Ovary (tissue), 9 donors: ENCODE measurements around the gene PDXP. TPM values are rescaled to one million over a fixed set of nuclear protein-coding genes. Genes with fewer than 3 reads are reported as not detected.

Experiments used
- DNase-seq, 5 donors: peaks; one replicate each; pipeline ENCODE4 v3.0.0-alpha.2; 2019 to 2020
- H3K27ac ChIP-seq, 2 donors: fragments of 200-600 bp; one replicate each; pipeline versions ENCODE4 v1.5.1 to v1.8.0; 2019 to 2022
- H3K27me3 ChIP-seq: fragments of 200-600 bp; one replicate; pipeline ENCODE4 v1.8.0; 2022
- H3K36me3 ChIP-seq: fragments of 200-600 bp; sonication (generic); one replicate; pipeline ENCODE4 v1.5.1; 2019
- H3K4me1 ChIP-seq: one replicate; pipeline ENCODE4 v1.8.1; 2013; ENCODE audit warnings: mild to moderate bottlenecking, moderate library complexity; ENCODE audit not compliant: insufficient read depth
- H3K4me3 ChIP-seq: fragments of 200-600 bp; sonication (generic); one replicate; pipeline ENCODE4 v1.5.1; 2017
- H3K9me3 ChIP-seq, 2 donors: fragments of 200-600 bp in 1 of 2; sonication (generic) in 1 of 2; one replicate each; pipeline versions ENCODE4 v1.5.1 to v1.8.1; 2013 to 2019; ENCODE audit warnings: mild to moderate bottlenecking in 1 of 2, moderate library complexity in 1 of 2
- EP300 ChIP-seq: sonication (generic); formaldehyde crosslinking; IDR thresholded peaks from one replicate; pipeline ENCODE4 v1.6.1; 2017; ENCODE audit warnings: antibody characterized with exemption
- POLR2A ChIP-seq: fragments of 450-650 bp; IDR thresholded peaks from one replicate; pipeline ENCODE4 v1.6.1; 2017; ENCODE audit warnings: antibody characterized with exemption, mild to moderate bottlenecking, moderate library complexity
- WGBS, 3 donors: extraction: QIAGEN DNeasy Blood & Tissue Kit in 1 of 3; methylation state at CpG; one replicate each; pipeline versions ENCODE4 v1.1.5 to v1.1.7; 2013 to 2017; 5-methylcytosine and 5-hydroxymethylcytosine counted together
- intact Hi-C, 4 donors: fragments of 100-400 bp; cut with DNase I; formaldehyde crosslinking; loops; one replicate each; pipeline versions ENCODE4 v1.11.0 to v1.15.1; 2022 to 2023
- polyA plus RNA-seq, 2 donors: library from polyadenylated mRNA; stranded (reverse); fragments of 200-250 nt in 1 of 2; fragments of 350-450 nt in 1 of 2; fragmentation: Illumina TruSeq in 1 of 2; extraction: RNeasy Lipid Tissue Mini Kit (QIAGEN cat#74804) in 1 of 2; gene quantifications; one replicate each; pipeline ENCODE4 v1.2.3, GENCODE V29; 2013 to 2014
- total RNA-seq, 7 donors: library from RNA; depleted of rRNA in 2 of 7; stranded (reverse); fragments of >200 nt in 2 of 7; fragmentation: NEBNext Ultra II Directional in 3 of 7; extraction: Animal tissue kit (Norgen Biotek cat#: 25700) in 3 of 7; gene quantifications; one replicate each; pipeline versions ENCODE4 v1.1.0 to v1.2.4, GENCODE V29; 2016 to 2023
- TF ChIP-seq, protein P1 (sequence below), 3 donors: fragments of 450-650 bp in 2 of 3; fragments of 200-600 bp in 1 of 3; IDR thresholded peaks; one replicate each; pipeline versions ENCODE4 v1.5.1 to v1.8.0; 2016 to 2022; ENCODE audit warnings: antibody characterized with exemption in 3 of 3, mild to moderate bottlenecking in 1 of 3
- donor health status: DM: no; HTN: no; CAD: no; lungs with moderate emphysema.
- donor health status: DM: no; HTN: no; CAD: no.
- donor health status: Bipolar disorder and iron deficiency.
- donor health status: DM: yes; HTN: yes; CAD: no.
- donor health status: DM: no; HTN: no; CAD: no.
- donor health status: DM: yes; HTN: yes; CAD: no.

The PDXP gene
- total and polyA plus RNA-seq, 9 donors = 8.1 to 15.9 (median 12.7) TPM

DNA sequence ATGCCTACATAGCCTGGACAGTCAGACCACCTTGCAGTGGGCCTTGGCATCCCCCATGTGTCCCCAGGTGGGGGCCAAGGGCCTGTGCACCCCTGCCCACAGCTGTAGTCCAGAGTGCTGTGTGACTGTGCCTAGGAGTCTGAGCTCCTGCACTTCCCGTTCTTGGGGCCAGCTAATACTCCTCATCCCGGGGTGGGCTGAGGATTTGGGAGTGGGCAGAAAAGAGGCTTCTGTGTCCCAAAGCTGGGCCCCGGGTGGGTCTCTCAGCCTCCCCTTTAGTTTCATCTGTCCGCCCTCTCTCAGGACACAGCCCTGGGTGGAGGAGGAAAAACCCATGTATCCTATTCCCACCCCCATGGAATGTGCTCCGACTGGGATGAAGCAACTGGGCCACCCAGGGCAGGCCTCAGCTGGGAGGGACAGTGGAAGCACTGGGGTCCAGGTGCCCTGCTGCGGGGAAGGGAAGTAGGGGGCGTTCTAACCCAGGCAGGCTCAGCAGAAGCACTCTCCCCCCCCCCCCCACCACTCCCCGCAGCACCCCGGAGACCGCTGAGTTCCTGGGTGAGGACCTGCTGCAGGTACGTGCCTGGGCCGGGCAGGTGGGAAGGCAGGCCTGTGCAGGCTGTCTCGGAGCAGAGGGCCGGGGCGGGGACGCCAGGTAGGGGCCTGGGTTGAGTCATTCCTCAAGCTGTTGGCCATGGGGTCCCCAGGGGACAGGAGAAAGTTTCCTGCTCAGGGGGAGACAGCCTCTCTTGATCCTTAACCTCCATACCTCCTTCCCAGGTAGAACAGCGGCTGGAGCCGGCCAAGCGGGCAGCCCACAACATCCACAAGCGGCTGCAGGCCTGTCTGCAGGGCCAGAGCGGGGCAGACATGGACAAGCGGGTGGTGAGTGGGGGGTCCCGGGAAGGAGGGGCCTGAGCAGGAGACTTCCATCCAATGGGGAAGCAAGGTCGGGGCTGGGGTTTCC, 17.6 kb upstream of the PDXP start:
- Histone ChIP-seq H3K27ac (no peak overlapping the region), H3K4me3 (peak overlapping the region; percentile 47), H3K9me3 (no peaks in the 10 kb centered on the region), H3K27me3 (no peaks in the 10 kb centered on the region), H3K36me3 (no peaks in the 10 kb centered on the region), H3K4me1 (peaks cover 2% of the 10 kb centered on the region)
- 60 to 72% (median 66%) methylated on average over 15 to 24 of the region's 24 CpGs for WGBS, 3 donors
- peak in 2 of 5 donors; percentile 36 to 38 for DNase-seq
- no peak for TF ChIP-seq POLR2A
- TF ChIP-seq EP300 = no peak
- TF ChIP-seq, protein P1, sequence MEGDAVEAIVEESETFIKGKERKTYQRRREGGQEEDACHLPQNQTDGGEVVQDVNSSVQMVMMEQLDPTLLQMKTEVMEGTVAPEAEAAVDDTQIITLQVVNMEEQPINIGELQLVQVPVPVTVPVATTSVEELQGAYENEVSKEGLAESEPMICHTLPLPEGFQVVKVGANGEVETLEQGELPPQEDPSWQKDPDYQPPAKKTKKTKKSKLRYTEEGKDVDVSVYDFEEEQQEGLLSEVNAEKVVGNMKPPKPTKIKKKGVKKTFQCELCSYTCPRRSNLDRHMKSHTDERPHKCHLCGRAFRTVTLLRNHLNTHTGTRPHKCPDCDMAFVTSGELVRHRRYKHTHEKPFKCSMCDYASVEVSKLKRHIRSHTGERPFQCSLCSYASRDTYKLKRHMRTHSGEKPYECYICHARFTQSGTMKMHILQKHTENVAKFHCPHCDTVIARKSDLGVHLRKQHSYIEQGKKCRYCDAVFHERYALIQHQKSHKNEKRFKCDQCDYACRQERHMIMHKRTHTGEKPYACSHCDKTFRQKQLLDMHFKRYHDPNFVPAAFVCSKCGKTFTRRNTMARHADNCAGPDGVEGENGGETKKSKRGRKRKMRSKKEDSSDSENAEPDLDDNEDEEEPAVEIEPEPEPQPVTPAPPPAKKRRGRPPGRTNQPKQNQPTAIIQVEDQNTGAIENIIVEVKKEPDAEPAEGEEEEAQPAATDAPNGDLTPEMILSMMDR (IDR thresholded peaks at IDR 0.05) = no peak
- intact Hi-C loops = loop anchor here (5.0 to 10.0 kb wide), 4 partner anchors 36 to 154 kb away; partner anchors contain the start of gene LGALS1 (in 1 of the 4)

DNA sequence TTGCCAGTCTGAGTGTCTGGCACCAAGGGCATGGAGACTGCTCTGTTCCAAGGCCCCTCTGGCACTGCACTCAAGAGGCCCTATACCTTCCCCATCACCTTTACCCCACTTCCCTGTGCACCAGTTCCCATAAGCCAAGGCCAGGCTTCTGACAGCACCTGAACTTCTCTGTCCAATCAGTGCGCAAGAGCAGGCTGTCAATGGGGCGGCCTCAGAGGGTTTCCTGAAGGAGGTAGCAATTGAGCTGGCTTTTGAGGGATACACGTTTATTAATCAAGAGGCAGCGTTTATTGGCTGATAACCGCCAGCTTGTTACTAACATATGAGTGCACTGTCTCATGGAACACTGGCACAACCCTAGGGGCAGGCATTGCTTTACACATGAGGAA, 17.0 kb upstream of the PDXP start:
- Histone ChIP-seq H3K27ac (no peak overlapping the region), H3K36me3 (no peaks in the 10 kb centered on the region)
- TF ChIP-seq, protein P1 (IDR thresholded peaks at IDR 0.05) = no peak
- TF ChIP-seq EP300 (no peak), POLR2A (no peak)

DNA sequence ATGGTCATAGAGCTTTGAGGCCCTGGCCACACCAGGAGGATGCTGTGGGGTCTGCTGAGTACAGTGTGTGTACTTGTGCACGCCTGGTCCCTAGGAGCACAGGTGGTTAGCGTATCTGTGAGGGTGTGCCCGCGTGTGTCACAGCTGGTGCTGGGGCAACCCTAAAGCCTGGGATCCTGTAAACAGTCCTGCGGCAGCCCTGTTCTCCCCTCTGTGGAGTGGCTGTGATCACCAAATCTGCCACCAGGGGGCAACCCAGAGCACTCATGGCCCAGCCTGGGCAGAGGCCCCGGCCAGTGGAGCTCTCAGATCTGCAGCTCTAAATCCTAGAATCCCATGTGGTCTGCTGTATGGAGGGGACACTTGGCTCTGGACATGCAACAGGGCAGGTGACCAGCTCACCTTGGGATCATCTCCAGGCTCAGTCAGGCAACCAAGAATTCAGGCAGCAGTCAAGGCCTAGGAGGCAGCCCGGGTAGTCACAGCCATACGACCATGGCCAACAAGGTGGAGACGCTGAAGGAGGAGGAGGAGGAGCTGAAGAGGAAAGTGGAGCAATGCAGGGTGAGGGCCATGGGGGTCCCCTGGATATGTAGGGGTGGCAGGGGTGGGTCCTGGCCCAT, 15.2 kb upstream of the PDXP start:
- peaks cover 2% of the 10 kb centered on the region for H3K4me1 ChIP-seq
- no peak overlapping the region for H3K27ac ChIP-seq
- TF ChIP-seq, protein P1 (IDR thresholded peaks at IDR 0.05) = peak; percentile 89 to 94 (median 94)
- TF ChIP-seq EP300 = no peak
- TF ChIP-seq POLR2A = no peak
- intact Hi-C loops = loop anchor here (5.0 to 10.0 kb wide), 4 partner anchors 34 to 151 kb away; partner anchors contain the start of gene LGALS1 (in 1 of the 4)
- 27 to 34% (median 29%) methylated on average over 8 to 9 of the region's 9 CpGs for WGBS, 3 donors
- H3K36me3 ChIP-seq = no peaks in the 10 kb centered on the region
- no peaks in the 10 kb centered on the region for H3K9me3 ChIP-seq
- peak; percentile 78 to 93 (median 89) for DNase-seq
- H3K4me3 ChIP-seq = no peak overlapping the region
- H3K27me3 ChIP-seq = no peaks in the 10 kb centered on the region

More for the DNA sequence above, 17.0 kb upstream of the PDXP start:
- Histone ChIP-seq H3K27me3 (no peaks in the 10 kb centered on the region), H3K9me3 (no peaks in the 10 kb centered on the region), H3K4me3 (no peak overlapping the region), H3K4me1 (peaks cover 2% of the 10 kb centered on the region)
- DNase-seq = no peak
- WGBS, 3 donors = 77 to 88% (median 83%) methylated on average over 5 of the region's 5 CpGs
- intact Hi-C loops = loop anchor here (5.0 to 10.0 kb wide), 4 partner anchors 36 to 153 kb away; partner anchors contain the start of gene LGALS1 (in 1 of the 4)

DNA sequence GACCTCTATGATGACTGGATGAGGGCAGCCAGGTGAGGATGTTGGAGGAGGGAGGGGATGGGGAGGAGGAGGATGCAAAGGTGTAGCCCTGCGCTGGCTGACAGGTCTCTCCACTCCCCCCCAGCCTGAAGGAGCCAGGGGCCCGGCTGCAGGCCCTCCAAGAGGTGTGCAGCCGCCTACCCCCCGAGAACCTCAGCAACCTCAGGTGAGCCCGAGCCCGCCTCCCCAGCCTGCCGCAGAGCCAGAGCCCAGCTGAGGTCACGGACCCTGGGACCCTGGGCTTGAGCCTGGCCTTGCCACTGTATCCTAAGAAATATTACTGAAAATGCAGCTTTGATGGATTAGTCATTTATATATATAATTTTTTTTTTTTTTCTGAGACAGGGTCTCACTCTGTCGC, 11.2 kb upstream of the PDXP start:
- Histone ChIP-seq H3K4me3 (no peak overlapping the region), H3K27me3 (no peaks in the 10 kb centered on the region), H3K4me1 (no peaks in the 10 kb centered on the region), H3K27ac (no peak overlapping the region), H3K9me3 (no peaks in the 10 kb centered on the region), H3K36me3 (no peaks in the 10 kb centered on the region)
- no peak for DNase-seq
- intact Hi-C loops = loop anchor here in 2 of 4 donors (10.0 kb wide), 1 partner anchor 147 kb away; no protein-coding TSS in a partner anchor
- WGBS, 3 donors = 84 to 94% (median 92%) methylated on average over 9 of the region's 9 CpGs
- TF ChIP-seq, protein P1 (IDR thresholded peaks at IDR 0.05) = no peak
- TF ChIP-seq POLR2A (no peak), EP300 (no peak)
